RPMI7951 (cell line): ENCODE data around the gene HNRNPAB. TPM values are rescaled to one million over a fixed set of nuclear protein-coding genes. Genes with fewer than 3 reads are reported as not detected.
"Not testable (repeated sequence)": the region's sequence is repeated elsewhere in the genome, so short reads cannot be mapped to it uniquely, and the experiment has no call there.

ENCODE experiments used
- DNase-seq: peaks from one replicate; pipeline ENCODE4 v3.0.0-alpha.2; 2012; ENCODE audit warnings: low read depth
- total RNA-seq: library from RNA; depleted of rRNA; stranded (reverse); fragments of >200 nt; shearing (Covaris generic); gene quantifications from 2 replicates; pipeline ENCODE4 v1.2.3, GENCODE V29; 2014

HNRNPAB gene
- total RNA-seq, 1 experiment from 2014 or later, result 56.8 TPM

DNA sequence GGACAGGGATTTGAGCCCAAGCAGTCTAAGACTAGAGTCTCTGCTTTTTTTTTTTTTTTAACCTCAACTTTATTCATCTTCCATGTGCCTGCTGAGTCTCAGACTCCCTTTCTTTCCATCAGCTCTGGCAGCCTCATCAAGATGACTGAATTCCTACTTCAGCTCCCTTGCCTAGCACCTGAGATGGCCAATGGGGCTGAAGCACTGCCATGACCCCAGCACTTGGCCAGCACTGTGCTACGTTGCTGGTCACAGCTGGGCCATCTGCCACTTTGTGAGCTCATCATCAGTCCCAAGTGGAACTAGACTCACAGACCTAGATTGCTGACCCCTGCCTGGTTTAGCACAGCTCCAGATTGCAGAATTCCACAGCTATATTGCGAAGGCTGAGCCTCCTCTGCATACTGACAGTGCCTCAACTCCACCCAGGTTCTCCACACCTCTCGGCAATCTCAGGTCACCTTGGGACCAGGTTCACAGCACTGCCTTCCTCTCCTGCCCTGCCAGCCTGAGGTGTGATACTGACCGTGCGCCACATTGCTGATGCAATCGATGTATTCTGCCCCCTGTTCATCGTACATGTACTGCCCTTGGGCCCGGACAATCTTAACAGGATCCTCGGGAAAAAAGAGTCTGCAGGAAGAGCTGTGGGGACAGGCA is 26.7 kb downstream of the HNRNPAB start:
- peak; percentile 26 for DNase-seq

DNA sequence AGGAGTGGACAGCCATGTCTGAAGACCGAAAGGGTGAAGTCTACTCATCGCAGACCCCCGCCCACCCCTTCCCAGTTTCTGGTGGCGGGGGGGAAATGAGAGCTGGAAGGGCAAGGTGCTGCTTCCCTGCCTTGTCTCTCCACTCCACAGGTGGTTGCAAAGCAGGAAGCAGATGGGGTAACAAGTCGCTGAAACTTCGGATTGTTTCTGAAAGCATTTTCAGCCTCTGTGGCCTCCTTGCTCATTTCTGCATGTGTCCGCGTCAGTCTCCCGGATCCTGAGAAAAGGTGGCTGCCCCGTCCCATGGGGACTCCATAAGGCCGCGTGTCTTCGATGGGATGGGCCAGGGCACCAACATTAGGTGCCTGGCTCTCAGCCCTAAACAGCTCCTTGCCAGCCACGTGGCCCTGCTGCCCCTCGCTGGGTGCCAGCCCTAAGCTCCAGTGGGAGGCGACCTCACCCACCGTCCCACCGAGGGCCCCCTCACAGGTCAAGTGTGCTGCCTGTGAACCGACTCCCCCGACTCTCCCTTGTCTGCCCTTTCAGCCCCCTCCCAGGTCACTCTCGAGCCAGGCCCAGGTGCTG is 27.3 kb downstream of the HNRNPAB start:
- no peak for DNase-seq

DNA sequence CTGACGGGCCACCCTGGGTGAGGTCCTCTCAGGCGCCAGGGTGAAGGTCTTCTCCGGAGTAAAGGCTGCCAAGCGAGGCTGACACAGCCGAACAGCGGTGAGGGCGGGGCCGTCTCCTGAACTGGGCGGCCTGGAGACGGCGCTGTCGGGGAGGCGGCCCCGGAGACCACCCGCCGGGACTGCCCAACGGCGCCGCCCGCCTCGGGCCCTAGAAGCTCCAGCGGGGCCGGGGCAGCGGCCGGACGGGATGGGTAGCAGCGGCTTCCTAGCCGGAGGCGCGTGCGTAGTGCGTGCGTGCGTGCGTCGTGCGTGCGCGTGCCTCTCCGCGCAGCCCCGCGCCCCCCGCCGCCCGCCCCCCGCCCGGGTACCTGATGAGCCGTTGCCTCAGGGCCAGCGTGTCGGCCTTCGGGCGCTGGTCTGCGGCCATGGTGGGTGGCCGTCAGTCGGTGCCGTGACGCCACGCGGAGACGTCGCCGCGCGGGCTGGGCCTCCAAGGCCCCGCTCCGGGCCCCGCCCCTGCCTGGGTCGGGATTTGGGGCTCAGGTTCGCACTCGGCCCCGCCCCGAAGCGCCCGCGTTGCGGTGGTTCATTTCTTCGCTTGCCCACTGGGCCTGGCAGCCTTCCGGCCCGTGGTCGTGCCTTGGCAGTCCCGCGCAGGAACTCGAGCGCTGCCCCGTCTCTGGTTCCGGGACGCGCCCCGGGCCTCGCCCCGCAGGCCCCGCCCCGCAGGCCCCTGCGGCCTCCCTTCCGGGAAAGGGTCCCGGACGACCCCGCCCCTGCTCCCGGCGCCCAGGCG is 28.0 kb downstream of the HNRNPAB start, which contains the start of gene PHYKPL:
Gene PHYKPL, minus strand, starts transcription at position 679 of the 796 bp plus-strand sequence. Its CDS starts 252 bp downstream, at position 427.
- peak; percentile 72 for DNase-seq

DNA sequence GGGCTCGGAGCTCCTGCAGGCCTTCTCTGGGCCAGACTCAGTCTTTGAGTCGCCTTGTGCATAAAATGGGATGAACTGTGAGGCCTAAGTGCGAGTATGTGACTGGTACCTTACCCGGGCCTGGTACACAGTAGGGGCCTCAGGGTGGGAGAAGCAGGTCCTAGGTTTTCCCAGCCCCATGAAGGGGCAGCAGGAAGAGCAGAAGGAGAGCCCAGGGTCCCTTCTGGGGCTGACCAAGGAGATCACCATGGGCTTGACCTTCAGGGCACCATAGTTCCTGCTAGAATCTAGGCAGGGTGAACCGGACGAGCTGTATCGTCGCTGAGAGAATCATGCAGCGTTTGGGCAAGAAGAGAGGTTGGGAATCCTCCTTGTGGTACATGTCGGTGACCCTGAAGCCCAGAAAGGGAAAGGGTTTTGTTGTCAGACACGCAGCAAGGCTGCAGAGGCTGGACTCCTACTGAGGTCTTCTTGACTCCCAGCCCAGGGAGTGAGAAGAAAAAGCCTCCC is 28.6 kb downstream of the HNRNPAB start:
- no peak for DNase-seq

DNA sequence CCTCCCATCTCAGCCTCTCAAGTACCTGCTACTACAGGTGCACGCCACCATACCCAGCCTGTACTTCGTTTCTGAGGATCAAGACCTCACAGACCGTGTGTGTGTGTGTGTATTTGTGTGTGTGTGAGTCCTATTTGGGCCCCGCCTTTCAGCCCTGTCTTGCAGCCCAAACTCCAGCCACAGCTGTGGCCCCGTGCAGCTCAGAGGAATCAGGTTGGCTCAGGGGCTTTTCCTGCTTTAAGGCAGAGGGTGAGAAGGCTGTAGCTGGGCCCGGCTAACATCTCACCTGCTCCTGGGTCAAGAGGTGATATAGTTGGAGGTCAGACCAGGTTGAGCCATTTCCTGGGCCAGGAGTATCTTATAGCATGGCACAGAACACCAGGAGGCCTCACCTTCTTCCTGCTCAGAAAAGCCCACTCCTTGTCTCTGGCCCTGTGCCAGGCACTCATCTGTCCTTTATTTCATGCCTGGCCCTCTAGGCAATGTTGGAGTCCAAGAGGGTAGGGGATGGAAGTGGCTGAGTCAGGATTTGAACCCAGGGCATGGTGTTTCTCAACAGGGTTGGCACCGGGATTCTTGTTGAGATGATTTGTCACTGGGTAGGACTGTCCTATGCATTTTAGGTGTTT is 29.9 kb downstream of the HNRNPAB start:
- DNase-seq, result no peak

DNA sequence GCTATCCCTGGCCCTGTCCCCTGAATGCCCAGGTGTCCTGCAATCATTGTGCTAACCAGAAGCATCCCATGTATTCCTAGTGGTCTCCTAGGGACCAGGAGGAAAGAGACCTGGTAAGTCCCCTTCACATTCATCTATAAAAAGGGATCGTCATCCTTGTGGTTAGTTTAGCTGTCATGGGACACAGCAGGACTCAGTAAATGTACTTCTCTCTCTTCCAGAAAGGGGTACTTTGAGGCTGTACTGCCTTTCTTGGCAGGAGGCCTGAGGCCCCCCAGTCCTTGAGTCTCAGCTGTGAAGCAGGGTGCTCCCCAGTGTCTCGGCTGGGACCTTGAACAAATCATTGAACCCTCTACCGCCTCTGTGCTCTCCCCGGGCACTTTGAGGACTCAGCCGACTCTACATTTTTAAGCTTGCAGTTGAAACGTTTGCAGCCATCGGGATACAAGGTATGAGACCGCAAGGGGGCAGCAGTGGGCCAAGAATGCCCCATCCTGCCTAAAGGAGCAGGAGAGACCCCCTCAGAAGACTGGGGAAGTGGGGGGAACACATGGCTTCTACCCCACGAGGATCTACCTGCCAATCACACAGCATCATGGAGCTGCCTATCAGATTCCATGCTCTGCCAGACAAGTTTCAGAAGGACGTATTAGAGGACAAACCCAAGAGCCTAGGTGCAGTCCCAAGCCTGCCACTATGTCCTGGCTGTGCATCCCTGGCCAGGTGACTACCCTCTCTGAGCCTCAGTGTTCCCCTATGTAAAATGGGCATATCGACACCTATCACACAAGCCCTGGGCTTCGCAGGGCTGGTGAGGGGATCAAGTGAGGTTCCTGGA is 30.6 kb downstream of the HNRNPAB start:
- peak; percentile 49 for DNase-seq

DNA sequence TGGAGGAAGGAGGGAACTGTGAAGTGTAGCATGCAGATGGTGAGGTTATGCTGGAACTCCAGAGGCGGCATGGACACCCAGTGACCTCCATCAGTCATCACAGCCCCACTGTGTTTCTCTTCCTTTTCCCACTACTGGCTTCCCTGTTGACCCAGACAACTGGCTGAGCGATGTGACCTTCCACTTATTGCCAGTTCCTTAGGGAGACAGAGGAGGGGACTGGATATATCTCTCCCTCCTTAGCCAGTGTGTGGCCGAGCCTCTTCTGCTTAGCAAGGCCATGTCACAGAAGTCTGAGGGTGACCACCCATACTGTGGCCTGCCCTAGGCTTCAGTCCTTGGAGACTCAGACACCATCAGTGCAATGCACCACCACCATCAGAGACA is 31.2 kb downstream of the HNRNPAB start:
- no peak for DNase-seq

DNA sequence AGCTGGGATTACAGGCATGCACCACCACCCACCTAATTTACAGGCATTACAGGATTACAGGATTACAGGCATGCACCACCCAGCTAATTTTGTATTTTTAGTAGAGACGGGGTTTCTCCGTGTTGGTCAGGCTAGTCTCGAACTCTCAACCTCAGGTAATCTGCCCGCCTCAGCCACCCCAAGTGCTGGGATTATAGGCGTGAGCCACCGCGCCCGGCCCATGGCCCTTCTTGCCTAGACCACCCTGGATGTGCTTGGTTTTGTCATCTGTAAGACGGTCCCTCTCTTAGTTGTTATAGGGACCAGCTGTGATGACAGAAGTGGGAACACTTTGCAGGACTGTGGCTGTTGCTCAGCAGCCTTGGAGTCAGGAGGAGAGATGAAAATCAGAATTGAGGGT is 31.8 kb downstream of the HNRNPAB start:
- DNase-seq, result no peak

DNA sequence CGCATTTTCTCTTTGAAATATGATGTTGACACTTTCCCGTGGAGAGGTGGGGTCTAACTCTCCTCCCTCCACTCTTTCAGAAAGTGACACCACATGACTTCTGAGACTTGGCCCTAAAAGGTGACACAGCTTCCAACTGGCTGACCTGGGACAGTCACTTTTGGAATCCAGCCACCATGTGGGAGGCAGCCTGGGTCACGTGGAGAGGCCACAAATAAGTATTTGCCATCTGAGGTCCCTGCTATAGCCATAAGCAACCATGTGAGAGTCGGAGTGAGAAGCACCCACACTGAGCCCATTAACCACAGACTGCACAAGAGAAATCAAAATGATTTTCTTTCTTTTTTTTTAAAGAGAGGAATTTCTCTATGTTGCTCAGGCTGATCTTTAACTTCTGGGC is 32.3 kb downstream of the HNRNPAB start:
- peak; percentile 57 for DNase-seq

DNA sequence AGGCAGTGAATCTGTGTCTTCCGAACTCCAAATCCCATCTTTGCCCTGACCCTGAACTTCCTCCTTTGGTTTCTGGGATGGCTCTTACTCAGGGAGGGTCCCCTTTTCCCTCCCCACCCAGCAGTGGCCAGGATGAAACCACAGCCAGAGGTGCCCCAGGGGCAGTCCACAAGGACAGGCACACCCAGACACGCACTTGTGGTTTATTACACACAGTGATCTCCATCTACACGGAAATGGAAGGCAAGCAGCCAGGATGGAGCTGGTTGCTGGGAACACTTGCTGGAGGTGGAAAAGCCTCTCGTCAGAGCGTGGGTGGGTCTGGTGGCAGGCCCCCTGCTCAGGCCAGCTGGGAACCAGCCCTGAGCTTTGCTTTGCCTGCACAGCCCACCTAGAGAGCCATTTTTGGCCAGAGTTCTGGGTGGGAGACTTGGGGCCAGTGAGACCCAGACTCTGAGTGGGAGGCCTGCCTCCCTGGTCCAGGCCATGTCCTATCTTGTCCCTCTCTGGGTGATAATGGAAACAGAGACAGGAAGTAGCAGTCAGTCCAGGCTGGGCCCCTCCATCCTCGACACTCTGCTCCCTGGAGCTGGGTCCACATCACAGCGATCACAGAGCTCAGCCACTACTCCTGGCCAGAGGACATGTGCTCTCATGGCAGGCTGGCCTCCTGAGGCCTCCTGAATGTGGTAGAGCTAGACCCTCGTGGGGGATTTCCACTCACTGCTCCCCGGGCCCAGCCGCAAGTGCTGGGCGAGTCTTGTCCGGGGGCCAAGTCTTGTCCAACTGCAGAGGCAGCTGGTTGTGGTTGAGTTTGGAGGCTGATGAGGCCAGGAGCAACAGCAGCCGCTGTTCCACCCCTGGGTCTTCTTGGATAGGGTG is 33.3 kb downstream of the HNRNPAB start:
- peak; percentile 95 for DNase-seq

DNA sequence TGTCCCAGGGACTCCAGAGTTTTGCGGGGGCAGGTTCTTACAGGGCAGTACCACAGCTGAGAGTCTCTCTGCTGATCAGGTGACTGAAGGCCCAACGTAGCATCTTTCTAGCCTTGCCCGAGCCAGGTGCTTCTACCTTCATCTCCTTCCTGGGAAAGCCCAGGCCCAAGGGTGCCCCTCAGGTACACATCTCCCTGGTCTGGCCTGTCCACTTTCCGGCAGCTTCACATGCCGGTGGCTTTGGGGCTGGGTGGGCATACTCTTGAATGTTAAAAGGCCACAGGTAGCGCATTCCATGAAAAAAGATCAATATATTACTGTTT is 33.9 kb downstream of the HNRNPAB start:
- no peak for DNase-seq

DNA sequence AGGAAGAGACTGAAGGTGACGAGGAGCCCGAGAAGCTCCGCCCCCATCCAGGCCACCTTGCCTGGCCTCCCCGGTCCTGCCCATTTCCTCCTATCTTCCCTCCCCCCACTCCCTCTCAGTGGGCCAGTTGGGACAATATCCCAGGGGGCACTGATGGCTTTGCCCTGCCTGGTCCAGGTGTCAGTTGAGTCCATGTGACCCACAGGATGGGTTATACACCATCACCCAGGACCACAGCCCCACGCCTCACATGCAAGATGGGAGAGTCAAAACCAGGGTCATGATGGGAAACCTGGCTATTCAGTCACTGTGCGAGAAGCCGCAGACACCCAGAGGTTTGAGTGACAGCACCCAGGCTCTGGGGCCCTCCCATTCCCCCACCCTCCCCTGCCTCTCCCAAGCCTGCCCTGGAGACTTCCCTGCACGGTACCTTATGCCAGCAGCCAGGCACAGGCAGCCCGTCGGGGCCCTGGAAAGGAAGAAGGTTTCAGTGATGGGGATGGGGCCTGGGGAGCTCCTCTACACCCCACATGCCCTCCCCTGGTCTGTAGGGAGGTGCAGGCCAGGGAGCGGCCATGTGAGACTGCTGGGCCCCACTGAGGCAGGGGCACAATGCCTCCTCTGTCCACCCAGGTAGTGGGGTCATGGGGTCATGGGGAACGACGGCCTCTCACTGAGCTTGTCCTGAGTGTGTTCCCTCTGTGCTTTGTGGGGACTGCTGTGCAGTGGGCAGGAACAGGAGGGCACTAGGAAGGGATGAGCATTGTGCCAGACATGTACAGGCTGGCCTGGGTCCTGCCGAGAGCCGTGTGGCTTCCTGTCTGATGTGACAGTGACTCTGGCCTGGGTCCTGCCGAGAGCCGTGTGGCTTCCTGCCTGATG is 34.6 kb downstream of the HNRNPAB start:
- DNase-seq, result no peak

DNA sequence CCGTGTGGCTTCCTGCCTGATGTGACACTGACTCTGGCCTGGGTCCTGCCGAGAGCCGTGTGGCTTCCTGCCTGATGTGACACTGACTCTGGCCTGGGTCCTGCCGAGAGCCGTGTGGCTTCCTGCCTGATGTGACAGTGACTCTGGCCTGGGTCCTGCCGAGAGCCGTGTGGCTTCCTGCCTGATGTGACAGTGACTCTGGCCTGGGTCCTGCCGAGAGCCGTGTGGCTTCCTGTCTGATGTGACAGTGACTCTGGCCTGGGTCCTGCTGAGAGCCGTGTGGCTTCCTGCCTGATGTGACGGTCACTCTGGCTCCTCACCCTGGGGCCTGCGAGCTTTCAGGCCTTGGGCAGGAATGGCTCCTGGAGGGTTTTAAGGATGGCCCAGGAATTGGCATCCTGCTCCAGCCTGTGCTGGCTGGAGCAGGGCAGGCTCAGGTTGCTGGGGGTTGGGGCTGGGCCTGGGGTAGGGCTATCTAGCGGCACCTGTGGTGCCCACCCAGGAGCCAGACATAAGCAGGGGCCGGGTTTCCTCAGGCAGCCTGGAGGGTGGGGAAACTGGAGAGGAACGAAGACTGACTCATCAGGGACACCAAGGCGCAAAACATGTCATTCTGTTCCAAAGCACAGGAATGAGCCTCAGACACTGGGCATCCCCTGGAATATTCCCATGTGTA is 35.4 kb downstream of the HNRNPAB start:
- not testable (repeated sequence) for DNase-seq

DNA sequence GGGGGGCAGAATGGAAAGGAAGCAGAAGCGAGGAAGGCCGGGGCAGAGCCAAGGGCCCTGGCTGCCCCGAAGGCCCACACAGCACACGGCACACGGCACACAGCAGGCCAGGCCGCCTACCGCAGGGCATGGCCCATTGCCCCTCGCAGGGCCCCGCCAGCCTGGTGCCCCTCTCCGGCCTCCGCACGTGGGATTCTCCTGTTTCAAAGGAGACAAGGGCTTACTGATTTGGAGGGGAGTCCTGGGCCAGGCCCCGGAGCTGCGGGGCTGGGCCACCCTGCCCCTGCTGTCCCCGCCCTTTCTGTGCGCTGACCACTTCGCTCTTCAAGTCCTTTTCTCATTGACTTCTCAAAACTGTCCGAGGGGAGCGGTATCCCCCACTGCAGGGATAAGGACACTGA is 36.0 kb downstream of the HNRNPAB start:
- DNase-seq, result no peak

DNA sequence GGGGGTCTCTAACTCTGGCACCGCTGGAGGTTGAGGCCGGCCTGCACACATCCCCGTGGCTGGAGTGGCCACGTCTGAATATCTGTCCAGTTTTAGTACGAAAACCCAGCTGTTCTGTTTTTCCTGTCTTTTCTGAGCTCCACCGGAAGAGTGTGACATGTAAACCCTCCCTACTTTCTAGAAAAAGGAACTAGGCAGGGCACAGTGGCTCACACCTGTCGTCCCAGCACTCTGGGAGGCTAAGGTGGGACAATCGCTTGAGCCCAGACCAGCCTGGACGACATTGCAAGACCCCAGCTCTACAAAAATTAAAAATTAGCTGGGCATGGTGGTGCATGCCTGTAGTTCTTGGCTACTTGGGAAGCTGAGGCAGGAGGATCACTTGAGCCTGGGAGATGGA is 36.4 kb downstream of the HNRNPAB start:
- DNase-seq, result no peak

DNA sequence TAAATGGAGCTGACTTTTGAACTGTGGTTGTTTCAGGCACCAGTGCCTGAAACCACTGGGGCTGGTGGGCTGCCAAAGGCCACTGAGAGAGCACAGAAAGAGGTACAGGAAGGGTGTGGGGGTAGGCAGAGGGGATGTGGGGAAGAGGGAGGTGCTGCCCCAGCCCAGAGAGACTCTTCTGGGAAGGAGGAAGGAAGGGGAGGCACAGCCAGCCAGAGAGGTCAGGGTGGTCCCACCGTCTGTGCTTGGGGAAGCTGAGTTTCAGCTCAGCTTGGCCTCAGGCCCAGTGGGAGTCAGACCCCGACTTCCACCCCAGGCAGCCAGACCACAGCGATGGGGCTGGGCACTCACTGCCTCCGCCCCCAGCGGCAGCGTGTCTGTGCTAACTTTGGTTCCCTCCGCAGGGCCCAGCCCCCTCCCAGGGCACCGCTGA is 36.9 kb downstream of the HNRNPAB start:
- no peak for DNase-seq

DNA sequence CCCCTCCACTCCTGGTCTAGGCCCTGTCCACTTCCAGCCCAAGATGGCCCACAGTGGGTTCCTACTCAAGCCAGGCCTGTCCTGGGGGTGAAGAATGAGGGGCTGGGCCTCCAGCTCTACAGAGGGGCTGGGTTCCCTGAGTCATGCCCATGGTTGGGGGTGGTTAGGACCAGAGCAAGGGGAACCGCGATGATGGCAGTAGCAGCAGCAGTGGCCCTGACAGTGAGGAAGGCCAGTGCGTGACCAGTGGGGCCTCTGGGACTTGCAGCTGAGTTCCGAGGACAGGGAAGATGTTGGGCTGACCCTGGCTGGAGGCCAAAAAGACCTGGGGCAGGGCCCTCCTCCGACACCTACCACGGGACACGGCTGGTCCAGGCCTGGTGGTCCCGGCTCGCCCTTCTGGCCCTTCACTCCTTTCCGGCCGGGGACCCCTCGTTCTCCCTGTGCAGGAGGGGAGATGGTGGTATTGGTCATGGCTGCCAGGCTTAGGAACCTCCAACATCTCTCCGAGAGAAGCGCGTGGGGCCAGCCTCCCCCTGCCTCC is 37.4 kb downstream of the HNRNPAB start:
- no peak for DNase-seq

DNA sequence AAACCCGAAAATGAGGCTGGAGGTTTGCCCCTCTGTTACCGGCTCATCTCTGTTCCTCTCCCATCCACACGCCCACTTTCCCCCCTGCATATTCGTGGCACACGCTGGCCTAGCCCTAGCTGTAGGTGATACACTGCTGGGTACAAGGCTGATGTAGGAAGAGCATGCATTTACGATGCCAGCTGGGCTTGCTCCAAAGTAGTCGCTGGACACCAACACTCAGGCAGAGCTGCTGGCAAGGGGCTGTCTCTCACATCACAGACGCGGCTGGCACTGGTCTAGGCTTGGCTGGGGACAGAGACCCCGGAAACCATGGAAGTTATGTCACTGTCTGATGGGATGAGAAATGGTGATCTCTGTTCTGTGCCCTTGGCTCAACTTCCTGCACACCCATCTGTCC is 38.1 kb downstream of the HNRNPAB start:
- no peak for DNase-seq

DNA sequence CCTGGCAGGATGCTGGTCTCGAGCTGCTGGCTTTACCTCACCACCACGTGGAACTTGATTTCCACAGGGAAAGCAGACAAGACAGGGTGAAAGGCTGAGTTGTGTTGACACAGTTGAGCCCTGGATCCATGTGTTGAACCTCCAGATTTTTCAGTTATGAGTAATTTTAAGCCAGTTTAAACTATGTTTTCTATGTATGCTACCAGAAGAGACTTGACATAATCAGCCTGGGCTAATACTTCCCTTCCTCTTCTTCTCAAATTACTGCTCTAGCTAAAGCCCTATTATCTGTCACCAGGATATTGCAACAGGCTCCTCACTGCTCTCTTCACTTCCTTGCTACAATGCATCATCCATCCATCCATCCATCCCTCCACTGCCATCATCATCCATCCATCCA is 40.2 kb downstream of the HNRNPAB start:
- no peak for DNase-seq
